T follicular helper cell (primary cell): ENCODE results near the gene COL10A1.

Source experiments
- DNase-seq: peaks from one replicate; pipeline ENCODE4 v3.0.0-alpha.2; 2020; ENCODE audit warnings: low read depth
- total RNA-seq, 2 experiments: gene quantifications; one replicate each; lab custom pipeline; 2026; lab: John Stamatoyannopoulos, UW

COL10A1 gene
- total RNA-seq = 0 reads per million in 2 experiments

GRCh38 chr6:116126032-116126431, at the start of gene COL10A1:
Gene COL10A1, minus strand, starts transcription at chr6:116126132. Its CDS starts 640 bp downstream, at chr6:116125492.
- DNase-seq = no peak

- no peak for DNase-seq
These were observed 49.4 kb upstream of the COL10A1 start for GRCh38 chr6:116175344-116175743.

- no peak for DNase-seq
These were observed 48.0 kb upstream of the COL10A1 start for GRCh38 chr6:116173928-116174327.

- DNase-seq = no peak
These were observed 44.6 kb upstream of the COL10A1 start for GRCh38 chr6:116170358-116171057.

GRCh38 chr6:116169880-116170279, 43.9 kb upstream of the COL10A1 start:
- no peak for DNase-seq

- no peak for DNase-seq
These were observed 42.2 kb upstream of the COL10A1 start for GRCh38 chr6:116168148-116168547.

- DNase-seq = no peak
These were observed 40.4 kb upstream of the COL10A1 start for GRCh38 chr6:116166369-116166768.

GRCh38 chr6:116165596-116165995, 39.7 kb upstream of the COL10A1 start:
- DNase-seq = no peak

- no peak for DNase-seq
These were observed 34.0 kb upstream of the COL10A1 start for GRCh38 chr6:116159782-116160524.

GRCh38 chr6:116158641-116159040, 32.7 kb upstream of the COL10A1 start:
- DNase-seq = no peak

GRCh38 chr6:116157391-116157790, 31.5 kb upstream of the COL10A1 start:
- no peak for DNase-seq

- DNase-seq = no peak
These were observed 30.7 kb upstream of the COL10A1 start for GRCh38 chr6:116156405-116157326.

- DNase-seq = no peak
These were observed 29.0 kb upstream of the COL10A1 start for GRCh38 chr6:116154887-116155286.

GRCh38 chr6:116152620-116153019, 26.7 kb upstream of the COL10A1 start:
- DNase-seq = no peak

GRCh38 chr6:116145803-116146675, 20.1 kb upstream of the COL10A1 start:
- DNase-seq = no peak

- DNase-seq = no peak
These were observed 18.7 kb upstream of the COL10A1 start for GRCh38 chr6:116144605-116145004.

GRCh38 chr6:116139917-116140316, 14.0 kb upstream of the COL10A1 start:
- DNase-seq = no peak

GRCh38 chr6:116136933-116137340, 11.0 kb upstream of the COL10A1 start:
- no peak for DNase-seq

GRCh38 chr6:116136373-116136772, 10.4 kb upstream of the COL10A1 start:
- DNase-seq = no peak

GRCh38 chr6:116133453-116133852, 7.5 kb upstream of the COL10A1 start:
- DNase-seq = no peak

GRCh38 chr6:116127771-116128493, 2.0 kb upstream of the COL10A1 start:
- DNase-seq = no peak
